Measurements from ENCODE around the gene R3HDM2.
"Not testable (repeated sequence)": the region's sequence is repeated elsewhere in the genome, so short reads cannot be mapped to it uniquely, and the experiment has no call there.

The R3HDM2 gene

GRCh38 chr12:57419495-57419894 is 11.3 kb downstream of the R3HDM2 start:
- no peak for DNase-seq

- no peak for DNase-seq
Measured at GRCh38 chr12:57418255-57418654, 12.6 kb downstream of the R3HDM2 start.

DNA sequence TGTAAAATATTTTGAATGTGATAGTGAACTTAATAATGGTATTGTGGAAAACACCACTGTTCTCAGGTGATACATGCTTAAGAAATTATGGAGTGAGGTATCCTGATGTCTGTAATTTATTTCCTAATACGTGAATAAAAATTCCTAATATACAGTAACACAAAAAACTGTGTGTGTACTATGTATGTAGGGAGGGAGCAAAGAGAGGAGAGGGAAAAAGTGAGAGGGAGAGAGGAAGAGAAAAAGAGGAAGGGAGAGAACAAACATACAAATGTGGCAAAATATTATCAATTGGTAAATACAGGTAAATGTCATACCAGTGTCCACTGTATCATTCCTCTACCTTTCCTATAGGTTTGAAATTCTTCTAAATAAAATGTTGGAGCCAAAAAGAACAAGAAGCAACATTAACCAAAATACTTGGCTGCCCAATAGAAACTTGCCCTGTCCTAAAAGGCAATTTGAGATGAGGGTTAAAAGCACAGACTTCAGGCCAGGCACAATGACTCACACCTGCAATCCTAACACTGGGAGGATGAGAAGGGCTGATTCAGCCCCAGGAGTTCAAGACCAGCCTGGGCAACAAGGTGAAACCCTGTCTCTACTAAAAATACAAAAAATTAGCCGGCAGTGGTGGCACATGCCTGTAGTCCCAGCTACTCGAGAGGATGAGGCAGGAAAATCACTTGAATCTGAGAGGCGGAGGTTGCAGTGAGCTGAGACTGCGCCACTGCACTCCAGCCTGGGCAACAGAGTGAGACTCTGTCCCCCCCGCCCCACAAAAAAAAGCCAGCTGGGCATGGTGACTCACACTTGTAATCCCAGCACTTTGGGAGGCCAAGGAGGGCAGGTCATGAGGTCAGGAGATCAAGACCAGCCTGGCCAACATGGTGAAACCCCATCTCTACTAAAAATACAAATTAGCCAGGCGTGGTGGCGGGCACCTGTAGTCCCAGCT is 14.5 kb downstream of the R3HDM2 start:
- no peak for DNase-seq

GRCh38 chr12:57415088-57415487 is 15.8 kb downstream of the R3HDM2 start:
- no peak for DNase-seq

DNA sequence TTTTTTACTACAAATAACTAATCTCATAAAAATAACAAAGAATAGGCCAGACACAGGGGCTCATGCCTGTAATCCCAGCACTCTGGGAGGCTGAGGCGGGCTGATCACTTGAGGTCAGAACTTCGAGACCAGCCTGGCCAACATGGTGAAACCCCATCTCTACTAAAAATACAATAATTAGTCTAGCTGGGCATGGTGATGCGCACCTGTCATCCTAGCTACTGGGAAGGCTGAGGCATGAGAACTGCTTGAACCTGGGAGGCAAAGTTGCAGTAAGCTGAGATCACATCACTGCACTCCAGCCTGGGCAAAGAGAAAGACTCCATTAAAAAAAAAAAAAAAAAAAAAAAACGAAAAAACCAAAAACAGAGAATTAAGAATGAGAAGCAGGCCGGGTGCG is 16.7 kb downstream of the R3HDM2 start:
- not testable (repeated sequence) for DNase-seq

GRCh38 chr12:57410534-57410933 is 20.3 kb downstream of the R3HDM2 start:
- DNase-seq, result no peak

DNA sequence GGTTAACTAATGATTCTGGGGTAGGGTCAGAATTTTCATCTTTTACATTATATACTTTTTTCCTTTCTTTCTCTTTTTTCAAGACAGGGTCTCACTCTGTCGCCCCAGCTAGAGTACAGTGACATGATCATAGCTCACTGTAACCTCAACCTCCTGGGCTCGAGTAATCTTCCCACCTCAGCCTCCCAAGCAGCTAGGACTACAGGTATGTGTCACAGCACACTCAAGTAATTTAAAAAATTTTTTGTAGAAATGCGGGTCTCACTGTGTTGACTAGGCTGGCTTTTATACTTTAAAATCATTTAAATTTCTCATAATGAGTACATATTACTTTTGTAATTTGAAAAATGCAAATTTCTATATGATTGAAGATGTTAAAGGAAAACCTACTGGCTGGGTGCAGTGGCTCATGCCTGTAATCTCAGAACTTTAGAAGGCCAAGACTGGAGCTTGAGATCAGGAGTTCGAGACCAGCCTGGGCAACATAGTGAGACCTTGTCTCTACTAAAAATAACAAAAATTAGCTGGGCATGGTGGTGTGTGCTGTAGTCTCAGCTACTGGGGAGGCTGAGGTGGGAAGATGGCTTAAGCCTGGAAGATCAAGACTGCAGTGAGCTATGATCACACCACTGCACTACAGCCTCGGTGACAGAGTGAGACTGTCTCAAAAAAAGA is 25.7 kb downstream of the R3HDM2 start:
- DNase-seq, result no peak

DNA sequence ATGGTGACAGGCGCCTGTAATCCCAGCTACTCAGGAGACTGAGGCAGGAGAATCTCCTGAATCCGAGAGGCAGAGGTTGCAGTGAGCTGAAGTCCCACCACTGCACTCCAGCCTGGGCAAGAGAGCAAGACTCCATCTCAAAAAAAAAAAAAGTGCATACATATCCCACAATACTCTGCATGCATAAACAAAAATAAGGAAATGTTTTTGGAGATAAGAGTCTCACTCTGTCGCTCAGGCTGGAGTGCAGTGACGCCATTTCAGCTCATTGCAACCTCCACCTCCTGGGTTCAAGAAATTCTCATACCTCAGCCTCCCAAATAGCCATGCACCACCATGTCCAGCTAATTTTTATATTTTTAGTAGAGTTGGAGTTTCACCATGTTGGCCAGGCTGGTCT is 28.7 kb downstream of the R3HDM2 start:
- not testable (repeated sequence) for DNase-seq

DNA sequence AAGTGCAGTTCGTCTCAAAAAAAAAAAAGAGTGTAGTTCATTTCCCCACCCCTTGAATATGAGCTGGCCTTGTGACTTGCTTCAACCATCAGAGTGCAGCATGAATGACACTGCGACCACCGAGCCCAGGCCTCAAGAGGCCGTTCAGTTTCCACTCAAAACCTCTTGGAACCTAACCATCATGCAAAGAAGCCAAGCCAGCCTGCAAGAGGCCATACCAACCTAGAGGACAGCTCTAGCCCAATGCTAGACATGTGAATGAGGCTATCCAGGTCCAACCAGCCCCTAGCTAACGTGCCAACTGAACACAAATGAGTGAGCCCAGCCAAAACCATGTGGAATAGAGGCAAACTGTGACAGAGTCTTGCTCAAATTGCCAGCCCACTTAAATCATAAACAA is 29.7 kb downstream of the R3HDM2 start:
- DNase-seq, result no peak

GRCh38 chr12:57399718-57400463 is 31.0 kb downstream of the R3HDM2 start:
- DNase-seq, result not testable (repeated sequence)

DNA sequence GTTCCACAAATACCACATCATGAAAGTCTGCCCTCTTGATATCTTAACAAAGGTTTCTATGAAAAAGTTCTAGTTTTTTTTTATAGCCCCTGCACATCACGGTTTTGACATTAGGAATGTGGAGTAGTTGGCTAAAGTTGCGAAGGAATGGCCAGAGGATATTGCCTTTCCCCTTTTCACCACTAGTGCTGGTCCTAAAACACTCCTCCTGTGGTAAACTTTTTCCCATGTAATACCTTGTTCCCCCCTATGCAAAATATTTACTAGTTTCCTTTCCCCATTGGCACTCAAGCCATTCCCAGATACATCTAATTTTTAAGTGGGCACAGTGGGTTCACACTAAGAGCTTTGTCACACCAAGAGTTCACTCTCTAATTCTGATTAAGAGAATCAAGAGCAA is 33.4 kb downstream of the R3HDM2 start:
- DNase-seq, result no peak

DNA sequence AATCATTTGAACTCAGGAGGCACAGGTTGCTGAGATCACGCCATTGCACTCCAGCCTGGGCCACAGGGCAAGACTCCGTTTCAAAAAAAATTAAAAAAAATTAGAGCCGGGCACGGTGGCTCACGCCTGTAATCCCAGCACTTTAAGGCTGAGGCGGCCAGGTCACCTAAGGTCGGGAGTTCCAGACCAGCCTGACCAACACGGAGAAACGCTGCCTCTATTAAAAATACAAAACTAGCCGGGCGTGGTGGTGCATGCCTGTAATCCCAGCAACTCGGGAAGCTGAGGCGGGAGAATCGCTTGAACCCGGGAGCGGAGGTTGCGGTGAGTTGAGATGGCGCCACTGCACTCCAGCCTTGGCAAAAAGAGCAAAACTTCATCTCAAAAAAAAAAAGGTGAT is 35.7 kb downstream of the R3HDM2 start:
- DNase-seq, result no peak

- DNase-seq, result no peak
Measured at GRCh38 chr12:57390174-57390573, 40.7 kb downstream of the R3HDM2 start.

DNA sequence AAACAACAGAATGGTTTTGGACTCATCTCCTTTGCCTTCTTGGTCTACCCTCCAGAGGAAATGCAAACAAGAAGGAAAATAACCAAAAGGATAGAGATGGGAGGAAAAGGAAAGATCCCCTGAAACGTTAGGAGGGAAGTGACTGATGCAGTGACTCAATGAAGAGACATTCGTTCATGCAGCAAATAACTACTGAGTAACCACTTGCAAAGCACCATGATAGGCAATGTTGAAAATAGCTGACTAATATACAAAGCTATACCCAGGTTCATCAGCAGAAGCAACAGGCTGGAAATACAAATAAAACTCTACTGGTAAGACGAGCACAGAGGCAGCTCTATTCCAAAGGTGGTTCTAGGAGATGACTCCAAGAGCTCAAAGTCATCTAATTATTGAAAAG is 41.8 kb downstream of the R3HDM2 start:
- DNase-seq, result no peak

- no peak for DNase-seq
Measured at GRCh38 chr12:57388425-57388824, 42.4 kb downstream of the R3HDM2 start.

- DNase-seq, result no peak
Measured at GRCh38 chr12:57386187-57386720, 44.6 kb downstream of the R3HDM2 start.

DNA sequence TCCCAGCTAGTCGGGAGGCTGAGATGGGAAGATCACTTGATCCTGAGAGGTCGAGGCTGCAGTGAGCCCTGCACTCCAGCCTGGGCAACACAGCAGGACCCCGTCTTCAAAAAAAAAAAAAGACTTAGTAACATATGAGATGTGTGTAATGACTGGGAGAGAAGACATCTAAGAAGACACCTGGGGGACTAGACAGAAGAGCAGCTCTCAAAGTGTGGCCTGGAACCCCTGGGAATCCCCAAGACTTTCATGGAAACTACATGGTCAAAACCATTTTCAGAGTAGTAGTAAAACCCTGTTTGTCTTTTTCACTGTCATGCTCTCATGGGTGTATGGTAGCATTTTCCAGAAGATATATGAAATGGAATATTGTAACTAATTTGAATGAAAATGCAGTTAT is 45.3 kb downstream of the R3HDM2 start:
- no peak for DNase-seq

DNA sequence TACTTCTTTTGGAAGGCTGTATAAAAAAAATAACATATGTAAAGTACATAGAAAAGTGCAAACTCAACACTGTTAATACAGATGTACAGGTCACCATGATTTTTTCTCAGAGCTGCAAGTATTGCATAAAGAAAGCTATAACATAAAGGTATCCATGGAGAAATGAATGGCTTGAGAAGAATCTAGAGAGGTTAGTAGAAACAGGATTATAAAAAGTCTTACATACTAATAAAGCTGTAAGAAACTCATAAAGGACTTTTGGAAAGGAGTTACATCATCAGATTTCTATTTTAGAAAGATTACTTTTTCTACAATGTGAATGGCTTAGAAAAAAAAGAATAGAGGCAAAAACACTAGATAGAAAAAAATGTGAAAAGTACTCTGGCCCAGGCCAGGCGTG is 46.4 kb downstream of the R3HDM2 start:
- DNase-seq, result no peak

GRCh38 chr12:57381693-57382220 is 49.1 kb downstream of the R3HDM2 start:
- no peak for DNase-seq

DNA sequence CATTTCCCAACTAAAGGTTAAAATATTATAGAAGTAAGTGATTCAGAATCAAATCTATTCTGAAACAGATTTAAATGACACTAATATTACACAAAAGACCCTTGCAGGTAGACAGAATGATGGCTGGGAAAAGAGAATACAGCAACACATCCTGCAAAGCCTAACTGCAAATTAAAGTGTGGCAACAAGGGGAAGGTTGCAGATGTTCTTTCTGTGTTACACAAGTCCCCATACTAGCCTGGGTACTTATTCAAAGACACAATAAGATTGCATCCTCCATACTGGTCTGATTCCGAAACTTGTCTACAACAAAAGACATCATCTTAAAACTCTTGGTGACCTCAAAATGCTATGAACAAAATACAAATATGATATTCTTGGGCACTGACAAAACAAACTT is 50.5 kb downstream of the R3HDM2 start:
- DNase-seq, result no peak

GRCh38 chr12:57377103-57377840 is 53.6 kb downstream of the R3HDM2 start:
- DNase-seq, result no peak

GRCh38 chr12:57372233-57372632 is 58.6 kb downstream of the R3HDM2 start:
- no peak for DNase-seq

Data from NCI-H1105 (cell line).